ENCODE data around the gene OR52N1.

The OR52N1 gene

DNA sequence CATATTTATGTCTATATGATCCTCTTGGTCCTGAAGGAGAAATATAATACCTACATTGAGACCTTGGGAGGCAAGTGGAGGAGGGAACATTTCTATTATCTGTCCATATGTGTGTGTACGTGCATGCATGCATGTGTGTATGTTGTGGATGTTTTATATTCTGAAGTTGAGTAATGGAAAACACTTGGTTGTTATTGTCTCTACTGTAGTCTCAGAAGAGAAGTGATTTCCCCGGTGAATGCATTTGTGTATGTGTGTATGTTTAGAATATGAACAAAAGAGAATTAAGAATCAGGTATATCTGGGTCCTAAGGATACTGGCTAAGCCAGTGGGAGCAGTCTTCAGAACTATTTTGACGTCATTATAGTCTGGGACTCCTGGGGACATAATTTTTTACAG is at the start of gene OR52N1:
Gene OR52N1, minus strand, starts transcription at position 101 of the 400 bp plus-strand sequence. CDS start 2,449 bp downstream, outside the sequence.
- DNase-seq (ENCODE audit: low read depth) = no peak
- no peak within 1 kb of the TSS for H3K4me3 ChIP-seq (ENCODE audit: low read depth, low read length)
- TF ChIP-seq, protein P1, sequence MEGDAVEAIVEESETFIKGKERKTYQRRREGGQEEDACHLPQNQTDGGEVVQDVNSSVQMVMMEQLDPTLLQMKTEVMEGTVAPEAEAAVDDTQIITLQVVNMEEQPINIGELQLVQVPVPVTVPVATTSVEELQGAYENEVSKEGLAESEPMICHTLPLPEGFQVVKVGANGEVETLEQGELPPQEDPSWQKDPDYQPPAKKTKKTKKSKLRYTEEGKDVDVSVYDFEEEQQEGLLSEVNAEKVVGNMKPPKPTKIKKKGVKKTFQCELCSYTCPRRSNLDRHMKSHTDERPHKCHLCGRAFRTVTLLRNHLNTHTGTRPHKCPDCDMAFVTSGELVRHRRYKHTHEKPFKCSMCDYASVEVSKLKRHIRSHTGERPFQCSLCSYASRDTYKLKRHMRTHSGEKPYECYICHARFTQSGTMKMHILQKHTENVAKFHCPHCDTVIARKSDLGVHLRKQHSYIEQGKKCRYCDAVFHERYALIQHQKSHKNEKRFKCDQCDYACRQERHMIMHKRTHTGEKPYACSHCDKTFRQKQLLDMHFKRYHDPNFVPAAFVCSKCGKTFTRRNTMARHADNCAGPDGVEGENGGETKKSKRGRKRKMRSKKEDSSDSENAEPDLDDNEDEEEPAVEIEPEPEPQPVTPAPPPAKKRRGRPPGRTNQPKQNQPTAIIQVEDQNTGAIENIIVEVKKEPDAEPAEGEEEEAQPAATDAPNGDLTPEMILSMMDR (IDR thresholded peaks at IDR 0.05; ENCODE audit: low read depth, low read length, missing control alignments) = no peak

DNA sequence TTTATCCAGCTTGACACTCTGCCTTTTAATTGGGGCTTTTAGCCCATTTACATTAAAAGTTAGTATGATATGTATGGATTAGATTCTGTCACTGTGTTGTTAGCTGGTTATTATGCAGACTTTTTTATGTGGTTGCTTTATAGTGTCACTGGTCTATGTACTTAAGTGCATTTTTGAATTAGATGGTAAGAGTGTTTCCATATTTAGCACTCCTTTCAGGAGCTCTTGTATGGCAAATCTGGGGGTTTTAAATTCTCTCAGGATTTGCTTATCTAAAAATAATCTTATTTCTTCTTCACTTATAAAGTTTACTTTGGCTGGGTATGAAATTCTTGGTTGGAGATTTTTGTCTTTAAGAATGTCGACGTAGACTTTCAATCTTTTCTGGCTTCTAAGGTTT is 46.6 kb upstream of the OR52N1 start:
- no peak overlapping the region for H3K4me3 ChIP-seq (ENCODE audit: low read depth, low read length)
- no peak for DNase-seq (ENCODE audit: low read depth)
- TF ChIP-seq, protein P1 (IDR thresholded peaks at IDR 0.05; ENCODE audit: low read depth, low read length, missing control alignments) = no peak

DNA sequence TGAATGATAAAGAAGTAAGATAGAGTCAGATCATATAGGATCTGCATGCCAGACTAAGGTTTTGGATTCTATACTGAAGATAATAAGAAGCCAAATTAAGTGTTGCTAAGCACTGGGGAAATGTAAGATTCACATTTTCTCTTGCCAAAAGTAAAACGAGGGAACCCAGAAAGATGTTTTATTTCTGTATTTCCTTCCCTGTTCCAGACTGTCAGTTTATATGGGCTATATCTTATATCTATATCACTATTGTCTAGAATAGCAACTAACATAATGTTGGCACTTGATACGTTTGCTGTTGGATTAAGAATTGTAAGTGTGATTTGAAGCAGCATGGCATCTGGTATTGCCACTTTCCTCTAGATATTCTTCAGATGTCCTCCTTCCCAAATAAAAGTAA is 42.4 kb upstream of the OR52N1 start:
- TF ChIP-seq, protein P1 (IDR thresholded peaks at IDR 0.05; ENCODE audit: low read depth, low read length, missing control alignments) = no peak
- H3K4me3 ChIP-seq (ENCODE audit: low read depth, low read length) = no peak overlapping the region
- DNase-seq (ENCODE audit: low read depth) = no peak

DNA sequence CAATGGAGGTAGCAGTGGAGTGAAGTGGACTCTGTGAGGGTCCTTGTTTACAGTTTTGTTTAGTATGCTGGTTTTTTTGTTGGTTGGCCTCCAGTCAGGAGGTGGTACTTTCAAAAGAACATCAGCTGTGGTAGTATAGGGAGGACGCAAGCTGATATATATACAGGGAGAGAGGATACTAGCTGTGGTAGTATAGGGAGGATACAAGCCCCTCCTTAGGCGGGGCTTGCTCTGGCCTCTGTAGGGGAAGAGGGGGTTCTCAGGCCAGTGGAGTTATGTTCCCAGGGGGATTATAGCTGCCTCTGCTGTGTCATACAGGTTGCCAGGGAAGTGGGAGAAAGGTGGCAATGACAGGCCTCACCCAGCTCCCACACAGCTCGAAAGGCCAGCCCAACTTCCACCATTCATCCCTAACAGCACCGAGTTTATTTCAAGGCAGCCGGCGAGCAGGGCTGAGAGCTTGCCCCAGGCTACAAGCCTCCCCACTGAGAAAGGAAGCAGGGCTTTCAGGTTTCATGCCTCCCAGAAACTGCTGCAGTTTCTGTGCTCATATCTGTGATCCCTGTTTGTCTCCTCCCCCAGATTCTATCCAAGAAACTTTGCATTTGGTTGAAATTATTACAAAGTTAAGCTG is 40.2 kb upstream of the OR52N1 start:
- H3K4me3 ChIP-seq (ENCODE audit: low read depth, low read length) = no peak overlapping the region
- no peak for DNase-seq (ENCODE audit: low read depth)
- TF ChIP-seq, protein P1 (IDR thresholded peaks at IDR 0.05; ENCODE audit: low read depth, low read length, missing control alignments) = no peak

DNA sequence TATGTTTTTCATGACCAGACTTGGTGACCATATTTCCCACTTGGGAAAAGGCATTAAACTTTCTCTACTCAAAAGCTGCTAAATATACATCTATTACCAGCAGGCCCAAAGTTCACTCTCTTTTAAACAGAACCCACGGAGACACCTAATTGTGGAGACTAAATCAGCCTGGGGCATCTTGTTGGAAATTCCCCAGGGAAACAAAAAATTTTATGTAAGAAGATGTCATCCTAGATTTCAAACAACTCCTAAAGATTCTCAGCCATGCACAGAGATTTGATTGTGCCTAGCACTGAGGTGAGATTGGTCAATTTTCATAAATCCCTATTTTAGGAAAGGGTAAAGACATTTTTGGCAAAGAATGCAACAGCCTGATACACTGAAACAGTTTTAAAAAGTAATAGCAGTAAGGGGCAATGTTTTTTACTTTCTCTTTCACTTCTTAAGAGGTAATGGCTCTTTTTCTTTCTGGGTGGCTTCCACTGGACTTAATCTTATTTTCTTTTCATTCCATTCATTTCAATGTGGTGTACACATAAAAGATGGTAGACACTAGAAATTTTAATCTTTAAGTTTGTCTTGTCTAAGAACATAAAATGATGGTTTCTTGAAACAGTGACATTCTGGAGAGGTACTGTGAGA is 27.3 kb upstream of the OR52N1 start:
- TF ChIP-seq, protein P1 (IDR thresholded peaks at IDR 0.05; ENCODE audit: low read depth, low read length, missing control alignments) = no peak
- no peak overlapping the region; the same call in 1 of the 2 replicates for H3K4me3 ChIP-seq (ENCODE audit: low read depth, low read length)
- DNase-seq (ENCODE audit: low read depth) = no peak

- H3K4me3 ChIP-seq (ENCODE audit: low read depth, low read length) = no peak overlapping the region
- DNase-seq (ENCODE audit: low read depth) = no peak
- TF ChIP-seq, protein P1 (IDR thresholded peaks at IDR 0.05; ENCODE audit: low read depth, low read length, missing control alignments) = no peak
Observed at GRCh38 chr11:5815534-5815933, 24.5 kb upstream of the OR52N1 start.

Measured in GM12864 (cell line).